C4-2B (cell line): ENCODE measurements around the gene LTB4R2.

Experiments used
- H3K27ac ChIP-seq: fragments of 450-650 bp; 2 replicates; pipeline ENCODE4 v1.5.1; 2017
- ZFX ChIP-seq: fragments of 450-650 bp; IDR thresholded peaks from 2 replicates; pipeline ENCODE4 v1.6.1; 2017
- TF ChIP-seq, protein P1 (sequence below): fragments of 450-650 bp; conservative IDR thresholded peaks from 2 replicates; pipeline ENCODE4 v1.5.1; 2017; ENCODE audit warnings: mild to moderate bottlenecking

LTB4R2 gene

DNA sequence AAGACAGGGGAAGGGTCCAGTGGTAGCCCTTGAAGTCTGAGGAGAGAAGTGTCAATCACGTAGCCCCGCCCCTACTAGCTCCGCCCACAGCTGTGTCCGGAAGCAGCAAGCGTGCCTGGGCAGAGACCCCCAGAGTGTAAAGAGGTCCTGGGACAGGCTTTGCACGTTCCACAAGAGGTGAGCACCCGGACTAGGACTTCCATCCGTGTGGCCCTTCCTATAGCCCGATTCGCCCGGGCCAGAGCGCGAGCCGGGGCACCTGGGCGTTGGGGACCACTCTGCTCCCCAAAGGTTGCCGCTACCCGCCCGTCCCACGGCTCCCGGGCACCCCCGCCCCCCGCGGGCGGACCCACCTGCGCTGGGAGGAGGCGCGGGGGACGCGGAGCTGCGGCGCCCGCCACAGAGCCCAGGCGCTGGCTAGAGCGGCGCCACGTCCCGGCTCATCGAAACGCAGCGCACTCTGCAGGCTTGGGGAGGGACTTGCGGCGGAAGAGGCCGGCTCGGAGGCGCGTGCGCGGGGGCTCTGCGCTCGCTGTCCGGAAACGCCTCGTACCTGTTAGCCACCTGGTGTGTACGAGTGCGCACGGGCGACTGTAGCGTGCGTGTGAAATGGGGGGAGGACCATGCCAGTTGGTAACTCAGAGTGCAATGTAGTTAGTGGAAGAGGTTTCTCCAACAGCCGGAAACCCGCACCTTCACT lies 38.7 kb upstream of the LTB4R2 start, which contains the start of gene RABGGTA:
Gene RABGGTA, minus strand, starts transcription at position 464 of the 700 bp plus-strand sequence. CDS start 482 bp downstream, outside the sequence.
- TF ChIP-seq ZFX, result no peak
- TF ChIP-seq, protein P1, sequence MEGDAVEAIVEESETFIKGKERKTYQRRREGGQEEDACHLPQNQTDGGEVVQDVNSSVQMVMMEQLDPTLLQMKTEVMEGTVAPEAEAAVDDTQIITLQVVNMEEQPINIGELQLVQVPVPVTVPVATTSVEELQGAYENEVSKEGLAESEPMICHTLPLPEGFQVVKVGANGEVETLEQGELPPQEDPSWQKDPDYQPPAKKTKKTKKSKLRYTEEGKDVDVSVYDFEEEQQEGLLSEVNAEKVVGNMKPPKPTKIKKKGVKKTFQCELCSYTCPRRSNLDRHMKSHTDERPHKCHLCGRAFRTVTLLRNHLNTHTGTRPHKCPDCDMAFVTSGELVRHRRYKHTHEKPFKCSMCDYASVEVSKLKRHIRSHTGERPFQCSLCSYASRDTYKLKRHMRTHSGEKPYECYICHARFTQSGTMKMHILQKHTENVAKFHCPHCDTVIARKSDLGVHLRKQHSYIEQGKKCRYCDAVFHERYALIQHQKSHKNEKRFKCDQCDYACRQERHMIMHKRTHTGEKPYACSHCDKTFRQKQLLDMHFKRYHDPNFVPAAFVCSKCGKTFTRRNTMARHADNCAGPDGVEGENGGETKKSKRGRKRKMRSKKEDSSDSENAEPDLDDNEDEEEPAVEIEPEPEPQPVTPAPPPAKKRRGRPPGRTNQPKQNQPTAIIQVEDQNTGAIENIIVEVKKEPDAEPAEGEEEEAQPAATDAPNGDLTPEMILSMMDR, result peak; percentile 86
- peak within 1 kb of the TSS; percentile 98 for H3K27ac ChIP-seq

- peak overlapping the region; percentile 98 for H3K27ac ChIP-seq
Measured at GRCh38 chr14:24271834-24272263, 38.1 kb upstream of the LTB4R2 start.

GRCh38 chr14:24272467-24272866 lies 37.5 kb upstream of the LTB4R2 start:
- TF ChIP-seq, protein P1, result no peak
- TF ChIP-seq ZFX, result no peak
- H3K27ac ChIP-seq, result no peak overlapping the region

More at GRCh38 chr14:24271834-24272263, 38.1 kb upstream of the LTB4R2 start:
- no peak for TF ChIP-seq ZFX
- TF ChIP-seq, protein P1, result no peak

DNA sequence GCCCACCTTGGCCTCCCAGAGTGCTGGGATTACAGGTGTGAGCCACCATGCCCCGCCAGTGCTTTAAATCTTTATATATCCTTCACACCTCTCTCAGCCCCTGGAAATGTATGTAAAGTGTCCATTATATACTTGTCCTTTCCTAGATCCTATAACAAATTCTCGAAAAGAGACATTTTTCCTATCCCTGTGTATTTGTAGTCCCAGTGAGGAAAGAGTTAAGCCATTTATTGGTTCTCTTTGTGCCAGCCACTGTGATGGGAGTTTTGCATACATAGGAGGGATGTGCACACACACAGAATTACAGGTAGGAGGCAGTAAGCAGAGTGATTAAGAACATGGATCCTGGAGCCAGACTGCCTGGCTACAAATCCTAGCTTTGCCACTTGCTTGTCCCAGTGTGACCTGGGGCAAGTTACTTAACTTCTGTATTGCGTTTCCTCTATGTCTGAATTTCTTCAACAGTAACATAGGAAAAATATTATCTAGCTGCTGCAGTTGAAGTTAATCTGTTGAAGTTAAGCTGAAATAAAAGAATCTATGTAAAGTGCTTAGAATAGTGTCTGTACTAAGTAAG lies 36.4 kb upstream of the LTB4R2 start:
- no peak overlapping the region for H3K27ac ChIP-seq

DNA sequence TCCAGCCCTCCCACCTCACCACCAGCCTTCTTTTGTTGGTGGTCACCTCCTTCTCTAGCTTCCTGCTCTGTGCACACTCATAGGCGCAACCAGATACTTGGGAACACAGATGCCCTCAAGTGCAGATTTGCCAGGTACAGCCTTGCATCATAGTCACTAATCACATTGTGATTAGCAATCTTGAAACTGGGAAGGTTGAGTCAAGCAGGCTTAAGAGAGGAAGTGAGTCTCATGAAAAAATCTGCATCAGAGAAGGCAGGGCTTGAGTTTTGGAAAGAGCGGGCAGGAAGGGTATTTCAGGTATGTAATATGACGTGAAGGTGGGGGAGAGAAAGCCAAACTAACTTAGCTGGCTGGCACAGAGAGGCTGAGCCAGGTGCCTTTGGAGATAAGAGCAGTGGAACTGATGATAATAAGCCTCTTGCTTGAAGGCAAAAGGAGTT lies 35.8 kb upstream of the LTB4R2 start:
- TF ChIP-seq ZFX, result no peak
- TF ChIP-seq, protein P1, result no peak
- no peak overlapping the region for H3K27ac ChIP-seq

More for the DNA sequence above, 36.4 kb upstream of the LTB4R2 start:
- TF ChIP-seq, protein P1, result no peak
- no peak for TF ChIP-seq ZFX

DNA sequence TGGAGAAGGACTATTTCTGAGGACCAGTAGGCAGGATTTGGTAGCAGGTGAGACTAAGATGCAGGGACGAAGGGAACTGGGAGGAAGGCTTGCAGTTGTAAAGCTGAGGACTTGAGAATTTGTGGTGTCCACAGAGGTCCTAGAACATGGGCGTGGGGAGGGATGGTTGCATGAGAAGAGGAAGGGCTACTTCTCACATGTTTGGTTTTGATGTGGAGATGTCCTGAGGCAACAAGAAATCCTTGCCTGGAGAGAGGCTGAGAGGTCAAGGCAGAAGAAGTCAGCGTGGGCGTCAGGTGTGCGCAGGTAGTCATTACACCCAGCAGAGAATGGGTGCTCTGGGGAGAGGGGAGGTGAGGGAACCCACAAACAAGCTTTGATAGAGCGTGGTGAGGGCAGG lies 32.9 kb upstream of the LTB4R2 start:
- H3K27ac ChIP-seq, result no peak overlapping the region
- TF ChIP-seq, protein P1, result no peak
- no peak for TF ChIP-seq ZFX

DNA sequence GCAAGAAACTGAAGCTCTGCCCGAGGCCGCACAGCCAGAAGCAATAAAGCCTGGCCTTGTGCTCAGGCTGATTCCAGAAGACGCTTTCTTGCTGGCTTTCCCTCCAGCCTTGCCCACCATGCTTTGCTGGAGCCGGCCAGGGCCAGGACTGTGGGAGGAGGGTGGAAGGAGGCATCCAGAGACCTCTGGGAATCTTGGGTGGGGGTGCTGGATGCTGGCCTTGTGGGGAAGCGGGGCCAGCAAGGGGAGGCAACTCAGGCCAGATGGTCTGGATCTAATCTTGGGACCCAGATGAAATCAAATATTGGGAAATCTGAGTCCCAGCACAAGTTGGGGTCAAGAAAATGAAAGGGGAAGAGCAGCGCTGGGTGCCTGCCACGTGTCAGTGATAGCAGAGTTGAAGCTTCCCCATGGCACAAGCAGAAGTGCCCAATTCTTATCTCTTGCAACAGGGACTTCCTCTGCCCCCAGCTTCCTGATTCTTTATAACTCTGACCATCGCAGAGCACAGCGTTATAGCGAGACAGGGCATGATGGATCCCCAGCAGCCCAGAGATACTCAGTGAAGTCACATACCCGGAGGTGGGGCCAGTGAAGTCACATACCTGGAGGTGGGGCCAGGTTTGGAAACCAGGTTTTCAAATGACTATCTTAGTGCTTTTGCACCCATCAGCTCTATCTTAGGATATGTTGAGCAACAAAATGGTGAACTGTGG lies 32.2 kb upstream of the LTB4R2 start:
- TF ChIP-seq ZFX, result no peak
- TF ChIP-seq, protein P1, result no peak
- H3K27ac ChIP-seq, result no peak overlapping the region
